K562 (cell line): Measurements from ENCODE around the gene MAGT1. TPM values are rescaled to one million over a fixed set of nuclear protein-coding genes. Genes with fewer than 3 reads are reported as not detected.

Experiments
- AFF1 ChIP-seq, 2 experiments: fragments of 450-650 bp; IDR thresholded peaks; 2 replicates each; pipeline ENCODE4 v1.6.1; 2018; ENCODE audit warnings: mild to moderate bottlenecking in 2 of 2, low read depth in 1 of 2; ENCODE audit not compliant: partially characterized antibody in 2 of 2
- CHD1 ChIP-seq: fragments of 200-600 bp; sonication (generic); IDR thresholded peaks from one replicate; pipeline ENCODE4 v1.6.1; 2012; ENCODE audit warnings: mild to moderate bottlenecking, moderate library complexity, low read length, inconsistent platforms
- HNRNPK ChIP-seq: fragments of 200-400 bp; formaldehyde crosslinking; IDR thresholded peaks from one replicate; pipeline ENCODE4 v1.6.1; 2018; ENCODE audit warnings: mild to moderate bottlenecking, low read depth, low read length; ENCODE audit not compliant: poor library complexity, severe bottlenecking
- NCOA1 ChIP-seq: fragments of 450-650 bp; IDR thresholded peaks from 2 replicates; pipeline ENCODE4 v1.6.1; 2016; ENCODE audit warnings: low read depth
- OTX1 ChIP-seq: fragments of 450-650 bp; formaldehyde crosslinking; IDR thresholded peaks from 2 replicates; pipeline ENCODE4 v1.4.0; 2022; ENCODE audit warnings: mild to moderate bottlenecking
- POLR2G ChIP-seq: fragments of 200-400 bp; formaldehyde crosslinking; IDR thresholded peaks from 2 replicates; pipeline ENCODE4 v1.6.1; 2017; ENCODE audit warnings: low read depth, mild to moderate bottlenecking, antibody characterized with exemption, low read length, moderate library complexity
- PRDM10 ChIP-seq: fragments of 450-650 bp; IDR thresholded peaks from 2 replicates; pipeline ENCODE4 v1.6.1; 2018; ENCODE audit not compliant: partially characterized antibody
- RBFOX2 ChIP-seq: fragments of 200-400 bp; formaldehyde crosslinking; IDR thresholded peaks from 2 replicates; pipeline ENCODE4 v1.6.1; 2017; ENCODE audit warnings: low read depth, mild to moderate bottlenecking, low read length, moderate library complexity
- SMARCA5 ChIP-seq: fragments of 450-650 bp; IDR thresholded peaks from 2 replicates; pipeline ENCODE4 v1.6.1; 2016
- SMARCE1 ChIP-seq: fragments of 450-650 bp; IDR thresholded peaks from 2 replicates; pipeline ENCODE4 v1.7.1; 2016; ENCODE audit warnings: mild to moderate bottlenecking
- TAF7 ChIP-seq: fragments of 450-650 bp; IDR thresholded peaks from 2 replicates; pipeline ENCODE4 v1.6.1; 2016; ENCODE audit warnings: missing genetic modification characterization, missing compliant biosample characterization
- TARDBP ChIP-seq: fragments of 450-650 bp; IDR thresholded peaks from 2 replicates; pipeline ENCODE4 v1.6.1; 2016
- TCF7L2 ChIP-seq: fragments of 150-350 bp; IDR thresholded peaks from 2 replicates; pipeline ENCODE4 v1.6.1; 2016; ENCODE audit warnings: low read depth, mild to moderate bottlenecking, low read length, moderate library complexity
- ZBTB7A ChIP-seq: IDR thresholded peaks from 2 replicates; pipeline ENCODE4 v1.6.1; 2011; ENCODE audit warnings: low read depth, mild to moderate bottlenecking, low read length, moderate library complexity, borderline replicate concordance; ENCODE audit not compliant: control insufficient read depth
- ZNF668 ChIP-seq: fragments of 250-450 bp; sonication (Bioruptor Pico); IDR thresholded peaks from 2 replicates; pipeline ENCODE4 v1.8.0; 2022; ENCODE audit warnings: mild to moderate bottlenecking, inconsistent platforms
- polyA plus RNA-seq, 8 experiments: library from polyadenylated mRNA; depleted of rRNA in 4 of 8; stranded (reverse) in 5 of 8; unstranded in 3 of 8; fragments of >200 nt; fragmentation: Nextera tagmentation in 2 of 8; fragmentation: Illumina TruSeq in 1 of 8; extraction: Ambion mirVana in 2 of 8; extraction: Trizol in 1 of 8; gene quantifications; 2 replicates each; pipeline versions ENCODE4 v1.2.1 to v1.2.3, GENCODE V29; 2011 to 2014; ENCODE audit warnings: inconsistent platforms in 1 of 8, missing spikeins in 1 of 8
- total RNA-seq, 7 experiments: library from RNA; depleted of rRNA in 6 of 7; stranded (reverse); fragments of >200 nt in 6 of 7; fragmentation: Illumina TruSeq in 2 of 7; extraction: Trizol in 2 of 7; gene quantifications; 2 replicates each; pipeline versions ENCODE4 v1.2.1 to v1.2.3, GENCODE V29; 2011 to 2021; ENCODE audit warnings: low replicate concordance in 1 of 7
- TF ChIP-seq, protein P1 (sequence below): fragments of 250-450 bp; sonication (Bioruptor Pico); IDR thresholded peaks from 2 replicates; pipeline ENCODE4 v1.5.1; 2021; ENCODE audit warnings: mild to moderate bottlenecking
- TF ChIP-seq, protein P2 (sequence below): sonication (generic); formaldehyde crosslinking; IDR thresholded peaks from 2 replicates; pipeline ENCODE4 v1.8.0; 2022; ENCODE audit warnings: missing genetic modification reagents, mild to moderate bottlenecking, moderate library complexity, borderline replicate concordance

Gene MAGT1
- total and polyA plus RNA-seq, 9 of the 15 experiments (the other 6 are each of a cell fraction or from before 2014, with no cell fraction given), result 15.5 to 46.2 (median 28.8) TPM

DNA sequence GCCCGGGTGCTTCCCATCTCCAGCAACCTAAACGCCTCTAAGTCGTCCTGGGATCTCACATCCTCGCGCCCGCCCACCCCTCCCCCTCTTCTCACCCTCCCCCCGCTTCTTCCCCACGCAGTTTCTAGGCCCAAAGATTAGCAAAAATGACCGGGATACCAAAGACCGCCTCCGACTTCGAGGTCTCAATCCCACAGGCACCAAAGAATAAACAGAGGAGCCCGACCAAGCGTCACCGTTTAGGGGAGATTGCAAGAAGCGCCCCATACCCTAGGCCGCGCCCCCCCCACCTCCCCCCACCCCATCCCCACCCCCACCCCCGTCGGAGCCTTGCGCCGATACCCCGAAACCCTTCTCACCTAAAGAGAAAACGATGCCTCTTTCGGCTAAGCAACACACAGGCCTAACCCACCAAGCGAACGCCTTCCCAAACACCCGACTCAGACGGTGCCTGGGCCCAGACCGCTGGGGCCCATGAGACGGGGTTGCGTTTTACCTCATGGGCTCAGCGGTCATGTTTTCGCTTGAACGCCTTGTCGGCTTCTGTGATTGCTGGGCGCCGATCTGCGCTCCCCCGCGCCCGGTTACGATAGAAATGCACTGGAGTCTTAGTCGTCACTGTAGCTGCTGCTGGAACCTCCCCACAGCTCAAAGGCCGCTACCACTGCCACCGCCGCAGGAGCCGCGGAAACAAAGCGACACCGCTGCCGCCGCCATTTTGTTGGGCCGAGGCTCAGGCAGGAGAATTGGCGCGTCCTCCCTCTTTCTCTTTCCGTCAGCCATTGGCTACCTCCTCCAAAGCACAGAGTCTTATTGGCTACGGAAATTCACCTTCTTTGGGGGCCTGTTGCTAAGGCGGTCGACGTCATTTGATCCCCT lies 109.5 kb downstream of the MAGT1 start, which contains the start of gene ATRX (continued):
- TF ChIP-seq, protein P1, sequence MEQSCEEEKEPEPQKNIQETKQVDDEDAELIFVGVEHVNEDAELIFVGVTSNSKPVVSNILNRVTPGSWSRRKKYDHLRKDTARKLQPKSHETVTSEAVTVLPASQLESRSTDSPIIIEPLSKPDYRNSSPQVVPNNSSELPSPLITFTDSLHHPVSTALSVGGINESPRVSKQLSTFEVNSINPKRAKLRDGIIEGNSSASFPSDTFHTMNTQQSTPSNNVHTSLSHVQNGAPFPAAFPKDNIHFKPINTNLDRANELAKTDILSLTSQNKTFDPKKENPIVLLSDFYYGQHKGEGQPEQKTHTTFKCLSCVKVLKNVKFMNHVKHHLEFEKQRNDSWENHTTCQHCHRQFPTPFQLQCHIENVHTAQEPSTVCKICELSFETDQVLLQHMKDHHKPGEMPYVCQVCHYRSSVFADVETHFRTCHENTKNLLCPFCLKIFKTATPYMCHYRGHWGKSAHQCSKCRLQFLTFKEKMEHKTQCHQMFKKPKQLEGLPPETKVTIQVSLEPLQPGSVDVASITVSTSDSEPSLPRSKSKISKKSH (CRISPR knock-in tag), result no peak
- TF ChIP-seq AFF1 (IDR thresholded peaks at IDR 0.05; ENCODE audit: low read depth in 1 of 2, partially characterized antibody in 2 of 2), result peak in 1 of 2 experiments; percentile 28
- peak; percentile 91 for TF ChIP-seq POLR2G
- TF ChIP-seq ZNF668 (CRISPR knock-in tag), result no peak
- TF ChIP-seq TAF7 (tag), result peak; percentile 89
- TF ChIP-seq TARDBP, result no peak
- TF ChIP-seq CHD1, result no peak
- peak; percentile 64 for TF ChIP-seq PRDM10
- no peak for TF ChIP-seq HNRNPK
- TF ChIP-seq, protein P2, sequence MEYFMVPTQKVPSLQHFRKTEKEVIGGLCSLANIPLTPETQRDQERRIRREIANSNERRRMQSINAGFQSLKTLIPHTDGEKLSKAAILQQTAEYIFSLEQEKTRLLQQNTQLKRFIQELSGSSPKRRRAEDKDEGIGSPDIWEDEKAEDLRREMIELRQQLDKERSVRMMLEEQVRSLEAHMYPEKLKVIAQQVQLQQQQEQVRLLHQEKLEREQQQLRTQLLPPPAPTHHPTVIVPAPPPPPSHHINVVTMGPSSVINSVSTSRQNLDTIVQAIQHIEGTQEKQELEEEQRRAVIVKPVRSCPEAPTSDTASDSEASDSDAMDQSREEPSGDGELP (CRISPR knock-in tag), result no peak; the same call in 1 of the 2 replicates
- no peak for TF ChIP-seq OTX1 (CRISPR knock-in tag)
- no peak for TF ChIP-seq TCF7L2
- no peak for TF ChIP-seq ZBTB7A
- no peak for TF ChIP-seq SMARCA5
- peak; percentile 91 for TF ChIP-seq RBFOX2
- TF ChIP-seq SMARCE1, result no peak
- TF ChIP-seq NCOA1, result no peak
